ENCODE results near the gene RAB40C.
"Not testable (repeated sequence)": the region's sequence is repeated elsewhere in the genome, so short reads cannot be mapped to it uniquely, and the experiment has no call there.

The RAB40C gene

DNA sequence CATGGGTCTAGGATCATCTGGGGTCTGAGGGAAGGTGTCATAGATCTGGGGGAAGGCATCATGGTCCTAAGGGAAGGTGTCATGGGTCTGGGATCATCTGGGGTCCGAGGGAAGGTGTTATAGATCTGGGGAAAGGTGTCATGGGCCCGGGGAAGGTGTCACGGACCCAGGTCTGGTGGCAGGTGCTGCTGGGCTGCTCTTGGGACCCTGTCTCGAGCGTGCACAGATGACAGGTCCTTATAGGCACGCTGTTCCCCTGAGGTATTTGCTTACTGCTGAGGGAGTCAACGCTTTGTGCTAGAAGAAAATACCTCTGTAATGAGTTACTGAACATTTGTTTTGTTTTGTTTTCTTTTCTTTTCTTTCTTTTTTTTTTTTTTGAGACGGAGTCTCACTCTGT lies 1.4 kb downstream of the RAB40C start:
- no peak for DNase-seq

DNA sequence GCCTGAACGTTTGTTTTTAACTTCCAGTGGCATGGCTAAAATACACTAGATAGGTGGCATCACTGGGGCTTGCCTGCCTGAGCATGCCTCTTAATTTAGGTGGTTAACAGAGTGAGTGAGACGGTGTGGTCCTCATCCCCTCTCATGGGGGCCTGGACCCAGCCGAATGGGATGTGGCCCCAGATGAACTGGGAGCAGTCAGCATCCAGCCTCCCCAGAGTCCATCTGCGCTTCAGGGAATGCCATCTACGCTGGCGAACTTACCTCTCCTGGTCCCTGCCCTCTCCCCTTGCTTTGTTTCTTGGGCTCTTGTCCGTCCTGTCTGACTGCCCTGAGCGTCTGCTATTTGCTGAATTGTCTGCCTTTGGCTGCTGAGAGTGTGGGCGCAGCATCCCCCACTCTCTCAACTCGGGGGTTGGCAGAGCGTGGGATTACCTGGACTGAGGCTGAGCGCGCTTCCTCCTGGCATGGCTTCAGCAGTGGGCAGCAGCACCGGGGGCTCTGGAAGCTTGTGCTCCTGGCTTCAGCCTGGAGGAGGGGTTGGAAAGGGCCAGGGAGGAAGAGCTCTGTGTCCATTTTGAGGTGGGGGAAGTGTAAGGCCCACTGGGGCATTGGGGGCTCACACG lies 2.1 kb downstream of the RAB40C start:
- no peak for DNase-seq

DNA sequence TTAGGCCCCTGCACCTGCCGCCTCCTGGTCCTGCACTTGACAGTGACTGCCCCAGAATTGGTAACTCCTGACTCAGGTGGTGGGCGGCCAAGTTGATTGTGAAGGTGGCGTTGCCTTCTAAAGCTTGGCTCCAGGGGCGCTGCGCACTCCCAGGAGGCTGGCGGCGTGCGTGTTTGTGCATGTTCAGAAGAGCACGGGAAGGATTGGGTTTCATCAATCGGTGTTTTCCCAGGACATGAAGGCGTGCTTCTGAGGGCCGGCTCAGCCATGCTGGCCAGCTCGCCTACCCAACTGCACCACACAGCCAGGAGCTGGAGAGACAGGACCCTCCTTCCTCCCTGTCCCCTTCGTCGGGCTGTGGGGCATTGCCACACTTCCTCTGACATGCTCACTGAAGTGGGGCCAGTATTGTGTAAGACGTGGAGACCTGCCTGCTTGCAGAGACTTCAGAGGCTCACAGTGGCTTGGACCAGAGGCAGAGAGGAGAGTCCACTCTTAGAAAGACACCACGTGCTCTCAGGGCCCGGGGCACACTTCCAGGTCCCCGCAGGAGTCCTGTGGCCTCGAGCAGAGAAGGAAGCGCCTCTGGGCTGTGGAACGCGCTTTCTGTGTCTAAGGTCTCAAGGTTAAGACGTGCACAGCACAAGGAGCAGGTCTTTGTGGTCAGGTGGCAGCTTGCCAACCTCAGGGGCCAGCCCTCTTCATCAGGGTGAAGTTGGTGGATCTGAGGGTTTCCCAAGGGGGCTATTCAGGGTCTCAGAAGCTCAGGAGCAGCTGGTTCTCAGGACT lies 2.8 kb downstream of the RAB40C start:
- DNase-seq = no peak

DNA sequence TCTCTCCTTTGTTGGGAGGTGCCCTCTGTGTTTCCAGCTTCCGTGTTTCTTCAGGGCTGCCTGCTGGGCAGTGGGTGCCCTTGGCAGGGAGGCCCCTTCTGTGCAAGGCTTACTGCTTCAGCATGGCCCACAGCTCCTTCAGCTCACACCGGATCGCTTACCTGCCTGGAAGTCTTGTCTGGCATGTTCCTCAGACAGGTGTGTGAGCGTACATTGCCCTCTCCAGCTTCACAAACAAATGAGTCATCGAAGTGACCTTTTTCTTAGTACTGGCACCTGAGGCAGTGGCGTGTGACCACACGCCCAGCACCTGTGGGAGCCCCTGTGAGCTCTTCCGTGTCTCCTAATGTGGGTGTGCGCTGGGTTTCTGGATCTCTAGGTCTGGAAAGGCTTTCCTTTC lies 3.5 kb downstream of the RAB40C start:
- no peak for DNase-seq

DNA sequence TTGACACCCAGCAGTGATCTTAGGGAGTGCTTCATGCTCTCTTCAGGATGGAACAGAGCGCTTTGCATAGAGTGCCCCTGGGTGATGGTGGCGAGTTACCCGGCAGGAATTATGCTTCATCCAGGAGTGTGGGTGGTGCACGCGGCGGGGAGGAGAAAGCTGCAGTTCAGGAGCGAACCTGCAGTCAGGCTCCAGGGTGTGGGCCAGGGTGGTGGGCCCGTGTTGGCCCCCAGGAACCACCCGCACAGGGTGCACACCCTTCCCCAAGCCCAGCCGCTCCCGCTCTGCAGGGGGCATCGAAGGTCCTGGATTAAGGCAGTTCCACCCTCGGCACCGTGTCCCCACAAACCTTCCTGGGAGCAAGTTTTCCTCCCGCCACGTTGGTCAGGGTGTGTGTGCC lies 3.9 kb downstream of the RAB40C start:
- no peak for DNase-seq

DNA sequence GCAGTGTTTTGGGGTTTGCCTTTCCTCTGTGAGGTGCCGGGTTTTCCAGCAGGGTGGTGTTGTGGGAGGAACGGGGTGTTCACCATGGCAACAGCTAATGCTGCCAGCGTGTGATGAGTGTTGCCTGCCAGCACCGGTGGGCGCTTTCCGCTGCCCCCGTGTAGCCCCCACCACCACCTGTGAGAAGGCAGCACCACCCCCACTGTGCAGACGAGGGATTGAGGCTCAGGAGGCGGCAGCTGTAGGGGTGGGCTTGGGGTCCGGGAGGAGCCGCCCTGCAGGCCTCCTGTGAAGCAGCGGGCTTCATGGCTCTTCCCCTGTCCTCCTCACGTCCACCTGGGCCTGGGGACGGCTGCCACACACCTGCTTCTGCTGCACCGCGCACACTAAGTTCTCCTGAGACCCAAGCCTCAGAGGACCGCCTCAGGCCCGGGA lies 5.2 kb downstream of the RAB40C start:
- DNase-seq = no peak

DNA sequence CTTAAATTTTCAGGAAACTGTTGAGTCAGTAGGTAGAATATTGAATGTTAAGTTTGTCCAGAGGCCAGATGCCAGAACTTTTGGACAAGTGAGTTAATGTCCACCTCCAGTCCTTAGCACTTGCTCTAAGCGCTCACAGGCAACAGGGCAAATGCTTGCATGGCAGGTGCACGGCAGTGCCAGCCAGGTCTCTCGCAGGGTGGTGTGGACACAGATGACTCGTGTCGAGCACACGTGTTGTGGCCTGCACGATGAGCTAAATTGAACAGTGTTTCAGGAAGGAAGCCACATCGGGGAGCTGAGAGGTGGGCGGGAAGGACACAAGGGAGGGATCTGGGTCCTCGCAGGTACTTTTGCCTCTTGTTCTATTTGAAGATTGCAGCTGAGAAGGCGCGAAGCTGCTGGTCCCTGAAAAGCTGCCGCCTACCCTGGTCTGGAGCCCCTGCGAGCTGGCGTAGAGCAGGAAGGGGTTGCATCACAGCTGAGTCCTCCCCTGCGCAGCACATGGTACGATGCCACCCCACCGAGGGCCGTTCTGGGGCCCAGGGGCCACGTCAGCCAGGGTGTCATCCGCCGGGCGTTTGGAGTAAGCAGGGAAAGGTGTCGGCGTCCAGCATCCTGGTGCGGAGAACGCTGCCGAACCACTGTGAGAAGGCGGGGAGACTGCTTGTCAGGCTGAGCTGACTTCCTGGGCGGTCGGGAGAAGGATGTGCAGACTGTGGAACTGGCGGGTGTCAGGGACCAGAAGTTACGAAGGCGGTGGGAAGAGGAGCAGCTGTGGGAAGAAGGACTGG lies 6.3 kb downstream of the RAB40C start:
- DNase-seq = no peak

DNA sequence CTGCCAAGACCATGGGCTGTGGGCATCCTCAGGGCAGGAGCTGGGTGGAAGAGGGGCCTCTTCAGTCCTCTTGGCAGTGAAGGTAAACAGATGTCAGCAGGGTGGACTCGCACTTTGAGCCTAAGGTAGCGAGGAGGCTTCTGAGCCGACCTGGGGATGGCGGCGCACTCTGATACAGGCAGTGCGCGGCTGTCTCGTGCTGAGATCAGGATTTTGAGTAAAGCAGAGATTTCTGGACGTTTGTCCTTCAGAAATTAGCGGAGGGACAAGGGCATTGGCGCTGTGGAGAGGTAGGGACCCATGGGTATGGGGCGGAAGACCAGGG lies 6.8 kb downstream of the RAB40C start:
- no peak for DNase-seq

DNA sequence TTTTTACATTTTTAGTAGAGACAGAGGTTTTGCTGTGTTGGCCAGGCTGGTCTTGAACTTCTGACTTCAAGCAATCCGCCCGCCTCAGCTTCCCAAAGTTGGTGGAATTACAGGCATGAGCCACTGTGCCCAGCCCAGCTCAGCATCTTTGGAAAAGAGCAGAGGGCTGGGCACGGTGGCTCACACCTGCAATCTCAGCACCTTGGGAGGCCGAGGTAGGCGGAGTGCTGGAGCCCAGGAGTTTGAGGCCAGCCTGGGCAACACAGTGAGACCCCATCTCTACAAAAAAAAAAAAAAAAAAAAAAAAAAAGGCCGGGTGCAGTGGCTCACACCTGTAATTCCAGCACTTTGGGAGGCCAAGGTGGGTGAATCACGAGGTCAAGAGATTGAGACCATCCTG lies 7.8 kb downstream of the RAB40C start:
- not testable (repeated sequence) for DNase-seq

DNA sequence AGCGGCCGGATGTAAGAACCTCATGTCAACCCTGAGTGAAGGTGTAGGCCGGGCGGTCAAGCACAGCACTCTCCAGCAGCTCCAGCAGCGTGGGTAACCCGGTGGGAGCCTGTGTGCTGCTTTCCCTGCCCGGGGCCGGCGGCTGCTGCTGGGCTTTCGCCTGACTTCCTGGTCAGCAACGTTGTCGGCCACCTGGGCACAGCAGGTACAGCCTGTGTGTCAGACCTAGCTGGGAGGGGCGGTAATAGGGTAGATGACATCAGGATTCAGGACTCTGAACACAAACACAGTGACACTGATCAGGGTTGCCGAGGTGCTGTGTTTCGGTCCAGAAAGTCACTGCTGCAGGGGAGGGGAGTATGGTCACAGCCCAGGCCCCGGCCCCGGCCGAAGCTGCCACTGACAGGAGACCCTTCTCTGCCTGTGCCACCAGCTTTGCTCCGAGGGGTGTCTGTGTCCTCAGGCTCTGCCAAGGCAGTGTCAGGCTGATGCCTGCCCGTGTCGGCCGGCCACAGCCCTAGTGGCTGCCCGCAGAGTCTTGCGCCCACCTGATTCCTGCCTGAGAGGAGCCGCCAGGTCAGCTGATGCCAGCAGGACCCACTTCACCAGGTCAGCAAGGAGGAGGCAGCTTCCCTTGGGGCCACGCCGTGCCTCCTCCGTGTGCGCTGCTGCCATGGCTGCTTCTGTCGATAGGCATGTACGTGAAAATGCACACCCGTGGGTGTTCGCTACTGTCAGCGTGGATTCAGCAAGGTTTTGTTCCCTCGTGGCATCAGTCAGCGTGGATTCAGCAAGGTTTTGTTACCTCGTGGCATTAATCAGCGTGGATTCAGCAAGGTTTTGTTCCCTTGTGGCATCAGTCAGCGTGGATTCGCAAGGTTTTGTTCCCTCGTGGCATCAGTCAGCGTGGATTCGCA lies 9.2 kb downstream of the RAB40C start:
- DNase-seq = no peak

DNA sequence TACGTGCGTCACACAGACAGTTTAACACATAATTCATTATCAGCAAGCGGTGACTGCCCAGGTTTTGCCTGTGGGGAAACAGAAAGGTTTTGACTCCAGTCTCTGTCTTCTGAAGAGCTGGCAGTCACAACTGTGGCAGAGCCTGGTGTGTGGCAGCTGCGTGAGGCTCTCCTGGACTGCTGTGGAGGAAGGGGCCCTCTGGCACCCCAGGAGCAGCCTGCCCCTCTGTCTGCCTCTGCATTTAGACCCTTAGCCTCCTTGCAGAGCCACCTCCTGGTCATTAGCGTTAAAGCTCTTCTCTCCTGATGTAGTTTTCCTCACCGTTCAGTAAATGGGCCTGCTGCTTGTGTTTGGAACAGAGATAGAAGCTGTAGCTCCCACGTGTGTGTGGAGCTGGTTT lies 10.9 kb downstream of the RAB40C start:
- no peak for DNase-seq

DNA sequence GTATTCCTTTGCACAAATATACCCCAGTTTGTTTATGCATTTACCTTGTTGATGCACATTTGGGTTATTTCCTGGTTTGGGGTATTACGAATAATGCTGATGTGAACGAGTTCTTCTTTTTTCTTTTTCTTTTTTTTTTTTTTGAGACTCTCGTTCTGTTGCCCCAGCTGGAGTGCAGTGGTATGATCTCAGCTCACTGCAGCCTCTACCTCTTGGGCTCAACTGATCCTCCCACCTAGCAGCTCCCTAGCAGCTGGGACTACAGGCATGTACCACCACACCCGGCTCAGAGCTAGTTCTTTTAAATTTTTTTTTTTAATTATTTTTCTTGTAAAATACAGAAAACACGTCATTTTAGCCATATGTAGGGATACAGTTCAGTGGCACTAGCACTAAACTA lies 14.1 kb downstream of the RAB40C start:
- no peak for DNase-seq

DNA sequence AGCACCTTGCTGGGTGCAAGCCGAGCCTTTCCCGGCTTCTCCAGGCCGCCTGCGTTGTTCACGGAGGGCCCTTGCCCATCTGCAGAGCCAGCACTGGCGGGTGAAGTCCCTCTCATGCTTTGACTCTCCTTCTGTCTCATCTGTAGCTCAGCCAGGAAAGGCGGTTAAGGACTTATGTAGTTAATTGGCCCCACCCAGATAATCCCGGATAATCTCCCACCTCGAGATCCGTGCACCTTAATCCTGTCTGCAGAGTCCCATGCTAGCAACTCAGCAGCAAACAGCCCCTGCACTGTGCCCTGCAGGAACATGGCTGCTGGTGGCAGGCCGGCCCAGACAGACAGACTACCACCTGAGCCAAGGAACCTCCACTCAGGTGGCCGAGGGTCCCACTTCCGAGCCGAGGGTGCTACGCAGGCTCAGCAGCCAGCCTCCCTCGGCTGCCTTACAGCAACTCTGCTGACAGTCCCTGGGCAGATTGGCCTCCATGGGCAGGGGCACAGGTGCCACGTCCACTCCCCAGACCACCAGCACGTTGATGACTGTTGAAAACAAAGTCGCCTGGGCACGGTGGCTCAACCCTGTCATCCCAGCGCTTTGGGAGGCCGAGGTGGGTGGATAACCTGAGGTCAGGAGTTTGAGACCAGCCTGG lies 16.9 kb downstream of the RAB40C start:
- no peak for DNase-seq

DNA sequence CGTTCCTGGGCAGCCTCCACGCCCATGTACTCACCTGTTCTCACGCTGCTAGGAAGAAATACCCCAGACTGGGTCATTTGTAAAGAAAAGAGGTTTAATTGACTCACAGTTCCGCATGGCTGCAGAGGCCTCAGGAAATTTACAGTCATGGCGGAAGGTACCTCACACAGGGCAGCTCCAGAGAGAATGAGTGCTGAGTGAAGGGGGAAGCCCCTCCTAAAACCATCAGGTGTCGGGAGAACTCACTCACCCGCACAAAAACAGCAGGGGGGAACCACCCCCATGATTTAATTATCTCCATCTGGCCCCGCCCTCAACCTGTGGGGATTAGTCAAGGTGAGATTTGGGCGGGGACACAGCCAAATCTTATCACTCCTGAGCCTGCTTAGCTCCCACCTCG lies 18.2 kb downstream of the RAB40C start:
- no peak for DNase-seq

DNA sequence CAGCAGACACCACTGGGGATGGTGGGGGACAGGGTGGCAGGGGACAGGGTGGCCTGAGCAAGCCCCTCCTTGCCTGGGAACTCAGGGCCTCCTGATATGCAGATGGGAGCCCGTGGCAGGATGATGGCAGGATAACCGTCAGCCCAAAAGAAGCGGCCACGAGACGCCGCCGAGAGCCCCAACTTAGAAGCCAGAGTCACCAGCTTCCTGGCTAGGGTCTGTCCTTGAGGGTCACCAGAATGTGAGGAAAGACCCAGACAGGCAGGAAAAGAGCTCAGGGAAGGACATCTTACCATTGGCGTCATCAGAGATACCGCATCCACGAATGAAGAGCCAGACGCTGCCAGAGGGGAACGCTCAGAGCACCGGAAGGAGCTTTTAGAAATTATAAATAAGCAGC lies 19.4 kb downstream of the RAB40C start:
- DNase-seq = no peak

DNA sequence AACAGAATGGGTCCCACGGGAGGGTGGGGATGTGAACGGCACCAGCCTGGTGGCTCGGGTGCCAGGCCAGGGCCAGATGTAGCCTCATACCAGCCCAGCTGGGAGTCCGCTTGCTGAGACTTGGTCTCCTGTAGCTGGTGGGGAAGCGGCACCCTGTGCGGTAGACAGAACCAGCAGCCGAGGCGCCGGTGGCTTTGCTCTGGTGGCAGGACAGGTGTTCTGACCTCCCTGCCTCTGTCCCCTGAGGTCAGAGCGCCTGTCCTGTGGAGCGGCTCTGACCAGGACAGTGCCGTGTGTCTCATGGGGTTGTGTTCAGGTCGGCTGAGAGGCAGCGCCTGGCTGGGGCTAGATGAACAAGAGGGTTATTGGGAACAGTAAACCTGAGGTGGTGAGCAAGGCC lies 20.1 kb downstream of the RAB40C start:
- no peak for DNase-seq

DNA sequence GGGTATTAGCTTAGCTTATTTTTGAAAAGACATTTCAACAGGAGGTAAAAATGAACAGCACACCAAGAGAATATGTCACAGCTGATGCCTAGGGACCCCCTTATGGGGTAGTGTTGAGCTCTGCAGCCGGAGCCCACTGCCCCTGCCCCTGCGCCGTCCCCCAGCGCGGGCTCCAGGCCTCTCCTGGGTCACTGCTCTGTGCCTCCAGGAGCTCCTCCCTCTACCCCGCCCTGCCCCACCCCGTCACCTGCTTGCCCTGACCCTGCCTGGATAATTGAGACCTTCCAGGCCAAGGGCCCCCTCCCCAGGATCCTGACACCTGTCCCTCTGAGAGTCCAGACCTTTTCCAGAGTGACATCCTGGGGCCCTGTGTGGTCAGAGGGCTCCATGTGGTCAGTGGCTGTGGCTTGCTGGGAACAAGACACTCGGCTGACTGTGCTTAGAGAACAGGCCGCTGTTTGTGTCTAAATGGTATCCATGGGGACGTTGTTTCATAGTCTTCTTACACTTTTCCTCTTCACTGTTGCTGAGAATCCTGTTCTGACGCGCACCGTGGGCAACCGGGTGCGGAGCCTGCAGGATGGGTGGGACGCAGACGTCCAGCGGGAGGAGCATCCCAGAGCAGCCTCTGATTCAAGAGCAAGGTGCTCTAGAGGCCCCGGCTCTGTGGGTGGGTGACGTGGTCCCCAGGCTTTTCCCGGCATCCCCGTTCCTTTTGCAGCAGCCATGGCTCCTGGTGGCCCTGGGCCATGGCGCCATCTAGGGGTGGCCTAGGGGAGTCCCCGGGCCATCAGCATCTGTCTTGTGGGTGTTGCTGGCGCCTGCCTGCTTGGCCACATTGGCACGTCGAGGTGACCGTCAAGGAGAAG lies 20.9 kb downstream of the RAB40C start:
- DNase-seq = peak; percentile 34

DNA sequence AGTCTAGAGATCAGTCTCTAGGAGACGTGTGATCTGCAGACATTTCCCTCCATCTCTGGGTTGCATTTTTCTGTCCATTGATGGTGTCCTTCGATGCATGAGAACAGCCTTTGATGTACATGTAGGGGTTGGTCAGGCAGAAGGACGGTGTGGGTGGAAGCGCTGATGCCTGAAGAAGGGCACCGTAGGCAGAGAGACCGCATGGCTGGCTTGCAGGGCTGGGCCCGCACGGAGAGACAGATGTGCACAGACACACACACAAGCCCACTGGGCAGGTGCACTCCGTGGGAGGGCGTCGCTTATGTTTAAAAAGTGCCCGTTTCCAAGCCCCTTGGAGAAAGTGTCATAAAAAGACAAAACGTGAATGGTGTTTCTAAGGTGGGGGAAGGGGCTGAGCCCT lies 25.3 kb downstream of the RAB40C start:
- DNase-seq = no peak

DNA sequence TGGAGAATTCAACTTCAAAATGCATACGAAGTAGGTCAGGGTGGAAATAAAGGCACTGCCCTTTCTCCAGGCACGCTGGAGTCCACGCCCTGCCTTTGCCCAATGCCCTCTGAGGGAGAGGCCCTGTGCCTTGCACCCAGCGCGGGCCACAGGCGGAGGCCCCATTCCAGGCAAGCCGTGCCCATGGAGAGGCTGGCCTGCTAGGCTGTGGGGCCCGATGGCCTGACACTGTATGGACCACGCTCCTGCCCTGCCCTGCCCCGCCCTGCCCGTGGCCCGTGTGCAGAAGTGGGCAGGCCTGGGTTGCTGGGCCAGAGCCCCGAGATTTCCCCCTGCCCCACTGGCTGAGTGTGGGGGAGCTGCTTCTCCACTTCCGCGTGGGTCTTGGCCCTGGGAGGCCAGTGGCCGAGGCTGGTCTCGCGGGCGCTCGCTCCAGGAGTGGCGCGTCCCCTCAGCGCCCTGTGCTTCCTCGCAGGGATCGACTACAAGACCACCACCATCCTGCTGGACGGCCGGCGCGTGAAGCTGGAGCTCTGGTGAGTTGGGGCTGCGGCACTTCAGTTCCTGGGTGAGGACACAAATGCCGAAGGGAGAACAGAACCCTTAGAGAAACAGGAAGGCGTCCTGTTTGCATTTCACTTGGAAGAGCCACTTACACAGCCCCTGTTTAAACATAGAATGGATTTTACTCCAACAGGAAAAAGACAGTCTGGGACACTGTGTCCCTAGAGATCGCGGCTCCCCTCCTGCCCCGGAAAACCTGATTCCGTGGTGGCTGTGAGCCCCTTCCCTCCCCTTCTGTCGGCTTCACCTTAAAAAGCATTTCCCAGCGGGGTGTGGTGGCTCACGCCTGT lies 27.1 kb downstream of the RAB40C start:
- DNase-seq = no peak

DNA sequence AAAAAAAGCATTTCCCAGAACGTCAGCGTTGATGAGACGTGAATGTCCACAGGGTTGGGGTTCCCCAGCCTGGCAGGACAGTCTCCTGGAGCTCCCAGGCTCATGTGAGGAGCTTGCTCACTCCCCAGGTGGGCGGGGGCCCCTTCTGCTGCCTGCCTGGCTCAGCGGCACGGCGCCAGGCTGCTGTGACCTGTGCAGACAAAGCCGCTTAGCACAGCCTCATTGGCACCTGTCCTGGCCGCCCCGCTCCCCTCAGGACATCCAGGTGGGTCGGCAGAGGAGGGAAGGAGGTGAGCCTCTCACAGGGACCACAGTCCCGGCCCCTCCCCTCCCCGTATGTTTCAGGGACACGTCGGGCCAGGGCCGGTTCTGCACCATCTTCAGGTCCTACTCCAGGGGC lies 28.0 kb downstream of the RAB40C start:
- no peak for DNase-seq

All from central memory CD4-positive, alpha-beta T cell (primary cell).